Stomach smooth muscle (tissue), 2 donors: ENCODE results near the gene MYLK.
A peak's percentile ranks its signal among the peaks of the same experiment; 100 is the strongest.

ENCODE experiments used
- H3K27ac ChIP-seq: one replicate; pipeline ENCODE4 v1.7.0; 2013; ENCODE audit warnings: mild to moderate bottlenecking, low read length, inconsistent platforms
- H3K27me3 ChIP-seq, 2 donors: one replicate each; pipeline ENCODE4 v1.7.0; 2013; ENCODE audit warnings: low read length in 2 of 2; ENCODE audit not compliant: insufficient read depth in 2 of 2, control insufficient read depth in 1 of 2
- H3K36me3 ChIP-seq, 2 donors: one replicate each; pipeline ENCODE4 v1.7.0; 2013; ENCODE audit warnings: low read length in 2 of 2; ENCODE audit not compliant: control insufficient read depth in 2 of 2, insufficient read depth in 2 of 2
- H3K4me1 ChIP-seq: one replicate; pipeline ENCODE4 v1.7.0; 2013; ENCODE audit warnings: low read length; ENCODE audit not compliant: control insufficient read depth, insufficient read depth
- H3K4me3 ChIP-seq, 2 donors: one replicate each; pipeline ENCODE4 v1.7.0; 2013; ENCODE audit warnings: low read length in 2 of 2
- H3K9ac ChIP-seq, 2 donors: one replicate each; pipeline ENCODE4 v1.7.0; 2013; ENCODE audit warnings: low read length in 2 of 2, mild to moderate bottlenecking in 1 of 2
- H3K9me3 ChIP-seq, 2 donors: one replicate each; pipeline ENCODE4 v1.7.0; 2013; ENCODE audit warnings: low read length in 2 of 2; ENCODE audit not compliant: control insufficient read depth in 2 of 2
- donor health status: healthy.
- donor health status: Pancreatic carcinoma.

Gene MYLK

DNA sequence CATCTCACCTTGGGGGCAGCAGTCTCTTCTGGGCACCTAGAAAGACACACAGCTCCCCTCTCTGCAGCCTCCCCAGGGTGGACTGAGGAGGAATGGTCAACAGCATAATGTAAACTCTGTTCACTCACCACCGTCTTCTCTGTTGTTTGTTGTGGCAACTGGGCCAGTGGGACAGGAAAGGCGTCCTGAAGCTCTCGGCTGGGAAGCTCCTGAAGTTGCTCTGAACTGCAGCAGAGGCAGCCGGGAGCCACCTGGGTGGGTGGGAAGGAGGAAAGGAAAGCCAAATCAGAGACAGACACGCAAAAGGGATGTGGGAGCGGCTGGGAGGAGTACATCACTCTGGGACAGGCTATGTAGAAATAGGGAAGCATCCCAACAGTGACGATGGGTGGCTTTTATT lies 52.7 kb downstream of the MYLK start:
- Histone ChIP-seq H3K9me3 (peaks cover 0 to 3% of the 10 kb centered on the region in 2 donors), H3K4me3 (no peak overlapping the region), H3K27ac (no peak overlapping the region), H3K4me1 (peaks cover 4% of the 10 kb centered on the region), H3K9ac (no peak overlapping the region), H3K36me3 (peaks cover 0 to 5% of the 10 kb centered on the region in 2 donors), H3K27me3 (no peaks in the 10 kb centered on the region)

DNA sequence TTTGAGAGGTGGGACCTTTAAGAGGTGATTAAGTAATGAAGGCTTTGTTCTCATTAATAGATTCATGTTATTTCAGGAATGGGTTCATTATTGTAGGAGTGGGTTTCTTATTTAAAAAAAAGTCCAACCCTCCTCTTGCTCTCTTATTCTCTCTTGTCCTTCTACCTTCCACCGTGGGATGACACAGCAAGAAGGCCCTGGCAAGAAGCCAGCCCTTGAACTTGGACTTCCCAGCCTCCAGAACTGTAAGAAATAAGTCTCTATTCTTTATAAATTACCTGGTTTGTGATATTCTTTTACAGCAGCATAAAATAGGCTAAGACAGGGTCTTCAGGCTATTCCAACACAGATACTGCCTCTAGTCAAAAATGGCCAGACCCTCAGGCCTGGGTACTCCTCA lies 62.2 kb downstream of the MYLK start:
- Histone ChIP-seq H3K4me1 (peaks cover 9% of the 10 kb centered on the region), H3K9ac (no peak overlapping the region), H3K9me3 (peaks cover 0 to 12% of the 10 kb centered on the region in 2 donors), H3K27me3 (no peaks in the 10 kb centered on the region), H3K4me3 (no peak overlapping the region), H3K36me3 (peaks cover 0 to 4% of the 10 kb centered on the region in 2 donors), H3K27ac (no peak overlapping the region)

GRCh38 chr3:123819949-123820348 lies 64.2 kb downstream of the MYLK start:
- Histone ChIP-seq H3K27me3 (no peaks in the 10 kb centered on the region), H3K9me3 (peaks cover 0 to 4% of the 10 kb centered on the region in 2 donors), H3K27ac (no peak overlapping the region), H3K36me3 (peaks cover 0 to 4% of the 10 kb centered on the region in 2 donors), H3K9ac (no peak overlapping the region), H3K4me1 (peaks cover 16% of the 10 kb centered on the region), H3K4me3 (no peak overlapping the region)

DNA sequence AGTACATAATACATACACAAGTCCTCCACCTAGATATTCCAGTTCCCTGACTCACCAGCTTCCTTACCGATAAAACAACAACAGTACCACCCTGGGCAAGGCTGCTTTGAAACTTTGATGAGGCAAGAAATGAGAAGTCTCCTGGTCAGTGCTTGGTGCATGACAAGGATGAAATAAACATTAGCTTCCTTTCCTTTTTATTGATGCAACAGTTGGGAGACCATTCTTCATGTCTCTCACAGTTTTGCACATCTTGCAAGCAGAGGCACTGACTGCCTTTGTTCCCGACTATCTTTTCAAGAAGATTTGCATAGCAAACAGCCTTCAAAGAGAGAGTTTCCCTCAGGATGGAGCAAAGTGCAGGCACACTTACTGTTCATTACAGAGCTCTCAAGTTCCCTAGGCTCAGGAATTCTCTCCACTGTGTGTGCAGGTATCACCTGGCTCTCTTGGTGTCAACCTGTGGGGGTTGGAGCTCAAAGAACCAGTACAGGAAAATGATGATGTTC lies 65.2 kb downstream of the MYLK start:
- no peak overlapping the region for H3K27ac ChIP-seq
- H3K36me3 ChIP-seq, result peaks cover 0 to 4% of the 10 kb centered on the region in 2 donors

GRCh38 chr3:123818324-123818920 lies 65.7 kb downstream of the MYLK start:
- Histone ChIP-seq H3K27me3 (no peaks in the 10 kb centered on the region), H3K9ac (no peak overlapping the region), H3K4me3 (no peak overlapping the region), H3K4me1 (peaks cover 16% of the 10 kb centered on the region), H3K9me3 (peaks cover 0 to 4% of the 10 kb centered on the region in 2 donors), H3K36me3 (peaks cover 0 to 4% of the 10 kb centered on the region in 2 donors), H3K27ac (no peak overlapping the region)

More for the DNA sequence above, 65.2 kb downstream of the MYLK start:
- peaks cover 0 to 4% of the 10 kb centered on the region in 2 donors for H3K9me3 ChIP-seq
- H3K4me1 ChIP-seq, result peaks cover 16% of the 10 kb centered on the region
- H3K9ac ChIP-seq, result no peak overlapping the region
- H3K27me3 ChIP-seq, result no peaks in the 10 kb centered on the region
- no peak overlapping the region for H3K4me3 ChIP-seq

GRCh38 chr3:123817413-123817812 lies 66.7 kb downstream of the MYLK start:
- Histone ChIP-seq H3K9me3 (peaks cover 0 to 4% of the 10 kb centered on the region in 2 donors), H3K36me3 (peaks cover 0 to 2% of the 10 kb centered on the region in 2 donors), H3K4me1 (peaks cover 16% of the 10 kb centered on the region), H3K4me3 (no peak overlapping the region), H3K27me3 (no peaks in the 10 kb centered on the region), H3K27ac (peak overlapping the region; percentile 6), H3K9ac (no peak overlapping the region)

- Histone ChIP-seq H3K27ac (no peak overlapping the region), H3K9ac (no peak overlapping the region), H3K27me3 (no peaks in the 10 kb centered on the region), H3K4me3 (no peak overlapping the region), H3K9me3 (peaks cover 0 to under 1% of the 10 kb centered on the region in 2 donors), H3K36me3 (no peaks in the 10 kb centered on the region), H3K4me1 (peaks cover 16% of the 10 kb centered on the region)
These were observed 67.4 kb downstream of the MYLK start for GRCh38 chr3:123816673-123817207.

DNA sequence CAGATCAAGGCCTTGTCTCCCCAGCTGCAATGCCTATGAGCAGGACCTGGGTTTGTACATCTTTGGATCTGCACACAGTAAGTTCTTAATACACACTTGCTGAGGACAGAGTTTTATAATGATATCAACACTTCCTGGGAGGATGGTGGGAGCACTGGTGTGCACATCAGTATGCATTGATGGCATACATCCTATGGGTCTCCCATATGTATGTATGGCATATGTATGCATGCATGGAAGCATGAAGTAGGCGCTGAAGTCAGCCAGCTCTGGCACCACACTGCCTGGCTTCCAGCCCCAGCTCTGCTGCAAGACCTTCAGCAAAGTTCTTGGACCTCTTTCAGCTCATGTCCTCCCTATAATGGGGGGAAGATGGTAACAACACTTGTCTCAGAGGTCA lies 68.2 kb downstream of the MYLK start:
- H3K27me3 ChIP-seq, result no peaks in the 10 kb centered on the region
- H3K9me3 ChIP-seq, result no peaks in the 10 kb centered on the region
- H3K9ac ChIP-seq, result no peak overlapping the region
- peaks cover 16% of the 10 kb centered on the region for H3K4me1 ChIP-seq
- no peak overlapping the region for H3K4me3 ChIP-seq
- no peaks in the 10 kb centered on the region for H3K36me3 ChIP-seq
- H3K27ac ChIP-seq, result no peak overlapping the region

DNA sequence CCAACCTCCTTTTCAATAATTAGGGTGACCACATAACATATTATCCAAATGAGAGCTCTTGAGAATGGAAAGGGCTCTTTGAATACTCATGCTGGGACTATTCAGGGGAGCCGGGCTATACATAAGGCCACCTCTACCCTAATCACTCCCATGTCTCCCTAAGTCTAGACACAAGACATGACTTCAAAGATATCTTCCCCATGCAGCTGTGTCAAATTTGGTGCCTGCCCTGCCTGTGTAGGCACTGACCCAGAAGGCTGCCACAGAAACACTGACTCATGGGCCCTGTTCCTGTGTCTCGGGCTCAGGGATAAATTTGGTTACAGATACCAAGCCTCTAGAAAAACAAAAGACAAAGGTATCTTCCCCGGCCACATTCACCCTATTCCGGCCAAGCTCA lies 70.3 kb downstream of the MYLK start:
- Histone ChIP-seq H3K4me1 (peaks cover 16% of the 10 kb centered on the region), H3K9ac (no peak overlapping the region), H3K4me3 (no peak overlapping the region), H3K27me3 (no peaks in the 10 kb centered on the region), H3K27ac (no peak overlapping the region), H3K9me3 (no peaks in the 10 kb centered on the region), H3K36me3 (no peaks in the 10 kb centered on the region)

DNA sequence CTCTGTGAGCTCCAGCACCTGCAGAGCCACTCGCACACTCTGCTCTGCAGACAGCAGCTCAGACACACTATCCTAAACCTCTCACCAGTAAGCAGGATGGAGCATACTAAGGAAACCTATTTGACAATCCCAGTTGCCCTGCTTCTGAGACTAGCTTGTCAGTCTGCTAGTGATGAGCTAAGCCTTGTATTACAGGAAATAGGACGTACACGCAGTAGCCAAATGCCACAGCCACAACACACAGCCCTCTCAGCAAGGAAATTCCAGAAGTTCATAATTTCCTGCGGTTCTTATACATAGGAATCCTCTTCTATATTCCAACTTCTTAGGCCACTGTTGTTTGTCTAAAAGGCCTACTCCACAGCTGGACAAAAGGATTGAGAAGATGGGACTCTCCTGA lies 74.5 kb downstream of the MYLK start:
- Histone ChIP-seq H3K27ac (no peak overlapping the region), H3K4me3 (no peak overlapping the region), H3K36me3 (no peaks in the 10 kb centered on the region), H3K4me1 (peaks cover 4% of the 10 kb centered on the region), H3K9me3 (no peaks in the 10 kb centered on the region), H3K27me3 (no peaks in the 10 kb centered on the region), H3K9ac (no peak overlapping the region)

DNA sequence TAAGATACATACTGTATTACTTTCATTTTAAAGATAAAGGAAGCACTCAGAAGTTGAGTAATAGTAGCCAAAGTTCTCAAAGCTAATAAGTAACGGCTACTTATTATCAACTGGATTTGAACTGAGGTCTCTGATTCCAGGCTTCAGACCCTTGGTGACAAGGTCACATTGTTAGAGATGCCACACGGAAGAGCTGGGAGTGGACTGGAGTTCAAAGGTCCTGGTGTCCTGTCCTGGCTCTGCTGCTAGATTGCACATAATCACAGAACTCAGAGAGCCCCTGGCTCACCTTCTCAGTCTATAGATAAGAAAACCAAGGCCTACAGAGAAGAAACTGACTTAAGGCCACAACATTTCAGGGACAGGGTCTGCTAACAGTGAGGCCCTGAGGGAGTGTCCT lies 75.3 kb downstream of the MYLK start:
- Histone ChIP-seq H3K9me3 (no peaks in the 10 kb centered on the region), H3K27me3 (no peaks in the 10 kb centered on the region), H3K36me3 (no peaks in the 10 kb centered on the region), H3K9ac (no peak overlapping the region), H3K4me3 (no peak overlapping the region), H3K27ac (no peak overlapping the region), H3K4me1 (peaks cover 4% of the 10 kb centered on the region)
